Naive thymus-derived CD8-positive, alpha-beta T cell (primary cell): ENCODE results near the gene WDR7. TPM values are rescaled to one million over a fixed set of nuclear protein-coding genes. Genes with fewer than 3 reads are reported as not detected.

ENCODE experiments used
- ATAC-seq, 2 donors: fragments of 150-1000 bp; cut with Tn5 transposase in 1 of 2; sonication (Bioruptor Pico), chemical (Tn5 transposase) in 1 of 2; 1 replicate in 1 of 2; 2 replicates in 1 of 2; pipeline ENCODE4 v1.10.0; 2021; ENCODE audit warnings: mild to moderate bottlenecking in 2 of 2, moderate library complexity in 2 of 2
- POLR2A ChIA-PET: fragments of 350-600 bp; sonication (Branson Sonifier 250); formaldehyde crosslinking; loops from one replicate; lab custom pipeline; 2021; ENCODE audit warnings: antibody characterized with exemption; lab: Charles Lee
- DNase-seq, 10 donors: peaks; one replicate each; pipeline versions ENCODE4 v3.0.0 to v3.0.0-alpha.2; 2020 to 2022
- H3K27ac Mint-ChIP-seq, 10 donors: one replicate each; pipeline ENCODE4 v1.8.0; 2020 to 2022; ENCODE audit warnings: mild to moderate bottlenecking in 10 of 10, mixed read lengths in 10 of 10, moderate library complexity in 4 of 10, inconsistent platforms in 1 of 10
- H3K27me3 Mint-ChIP-seq, 5 donors: one replicate each; pipeline ENCODE4 v1.8.0; 2021 to 2022; ENCODE audit warnings: mixed read lengths in 5 of 5
- H3K36me3 Mint-ChIP-seq, 3 donors: one replicate each; pipeline ENCODE4 v1.8.0; 2020 to 2022; ENCODE audit warnings: mixed read lengths in 3 of 3, mild to moderate bottlenecking in 2 of 3, inconsistent platforms in 1 of 3
- H3K4me1 Mint-ChIP-seq, 4 donors: one replicate each; pipeline ENCODE4 v1.8.0; 2021 to 2022; ENCODE audit warnings: mixed read lengths in 4 of 4
- H3K4me3 Mint-ChIP-seq, 10 donors: one replicate each; pipeline ENCODE4 v1.8.0; 2020 to 2022; ENCODE audit warnings: mild to moderate bottlenecking in 10 of 10, mixed read lengths in 10 of 10, moderate library complexity in 6 of 10, inconsistent platforms in 1 of 10
- H3K9me3 Mint-ChIP-seq, 9 donors: one replicate each; pipeline ENCODE4 v1.8.0; 2020 to 2022; ENCODE audit warnings: mixed read lengths in 9 of 9, mild to moderate bottlenecking in 3 of 9, inconsistent platforms in 1 of 9, moderate library complexity in 1 of 9
- polyA plus RNA-seq, 3 donors: library from polyadenylated mRNA; unstranded; fragments of 300-500 nt; fragmentation: Illumina TruSeq; gene quantifications; one replicate each; pipeline ENCODE4 v1.2.3, GENCODE V29; 2021
- total RNA-seq, 8 experiments: library from RNA in 2 of 8; stranded (reverse) in 2 of 8; gene quantifications; one replicate each; pipeline ENCODE4 v1.2.3 and lab custom pipeline; 2021 to 2026

WDR7 gene
- total and polyA plus RNA-seq, 5 experiments from 2014 or later: 17.8 to 42.7 (median 27.1) TPM

DNA sequence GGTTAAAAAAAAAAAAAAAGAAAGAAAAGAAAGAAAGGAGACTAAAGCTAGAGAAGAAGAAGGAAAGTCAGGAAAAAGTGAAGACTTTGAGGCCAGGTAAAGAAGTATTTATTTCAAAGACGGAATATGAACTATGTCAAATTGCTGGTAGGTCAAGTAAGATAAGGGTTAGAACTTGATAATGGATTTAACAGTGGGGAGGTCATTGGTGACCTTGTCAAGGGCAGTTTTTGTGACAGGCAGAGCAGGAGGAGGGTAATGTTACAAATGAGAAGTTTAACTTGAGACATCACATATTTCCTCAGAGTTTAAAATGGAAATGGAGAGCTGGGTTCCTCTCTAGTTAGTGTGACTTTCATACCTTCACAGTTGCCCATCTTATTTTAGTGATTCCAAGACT lies 9.5 kb downstream of the WDR7 start:
- Mint-ChIP-seq H3K27me3 (no peaks in the 10 kb centered on the region), H3K36me3 (peaks cover 3 to 16% (median 7%) of the 10 kb centered on the region in 3 donors), H3K9me3 (no peaks in the 10 kb centered on the region), H3K27ac (peak overlapping the region in 3 of 10 donors; percentile 7 to 66 (median 15)), H3K4me3 (peak overlapping the region in 1 of 10 donors; percentile 39), H3K4me1 (peaks cover 22 to 56% (median 43%) of the 10 kb centered on the region in 4 donors)
- ATAC-seq (no peak), DNase-seq (no peak)
- POLR2A ChIA-PET: no interaction called here

DNA sequence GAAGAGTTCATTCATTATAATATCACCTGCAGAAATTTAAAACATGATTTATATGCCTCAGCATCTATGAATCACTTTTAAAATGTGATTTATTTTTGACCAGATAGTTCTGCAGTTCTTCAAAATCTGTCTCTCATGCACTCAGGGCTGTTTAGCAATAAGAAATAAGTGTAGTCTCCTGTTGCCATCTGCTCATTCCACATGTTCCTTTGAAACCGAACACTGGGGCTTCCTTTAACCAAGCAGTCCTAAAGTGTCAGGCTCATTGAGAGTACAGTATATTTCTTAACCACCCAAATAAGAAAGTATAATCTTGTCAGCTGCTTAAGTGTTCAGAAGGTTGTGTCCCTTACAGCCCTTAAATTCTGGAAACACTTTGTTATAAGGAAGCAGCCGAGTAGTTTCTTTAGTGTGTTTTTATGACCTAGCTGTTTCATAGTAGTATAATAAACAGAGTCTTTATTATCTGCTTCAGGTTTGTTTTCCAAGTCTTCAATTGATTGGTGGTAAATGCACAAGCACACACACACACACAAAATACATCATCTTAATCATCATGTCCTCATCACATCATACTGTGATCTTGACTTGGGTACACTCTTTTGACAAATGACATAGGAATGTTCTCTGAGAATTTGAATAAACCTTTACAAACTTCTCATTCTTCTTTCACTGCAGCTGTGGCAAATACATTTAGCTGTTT lies 10.4 kb downstream of the WDR7 start:
- Mint-ChIP-seq H3K27me3 (no peaks in the 10 kb centered on the region), H3K36me3 (peaks cover 0 to 16% (median 7%) of the 10 kb centered on the region in 3 donors), H3K27ac (no peak overlapping the region), H3K9me3 (no peaks in the 10 kb centered on the region), H3K4me3 (no peak overlapping the region), H3K4me1 (peaks cover 23 to 53% (median 42%) of the 10 kb centered on the region in 4 donors)
- no peak for ATAC-seq
- DNase-seq: no peak
- POLR2A ChIA-PET: no interaction called here

DNA sequence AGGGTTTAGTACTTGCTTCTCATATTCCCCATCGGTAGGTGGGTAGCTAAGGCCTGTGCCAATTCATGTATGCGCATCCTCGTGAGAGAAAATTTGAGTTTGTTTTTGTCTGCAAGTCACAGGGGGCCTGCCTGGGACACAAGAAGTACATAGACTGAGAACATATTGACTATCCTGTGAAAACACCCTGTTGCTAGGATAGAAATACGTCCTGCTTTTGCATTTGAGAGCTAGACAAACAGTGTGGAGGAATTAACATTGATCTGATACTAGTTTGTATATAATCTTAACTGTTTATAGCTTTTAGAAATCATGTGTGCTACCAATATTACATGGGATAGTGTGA lies 10.9 kb downstream of the WDR7 start:
- peaks cover 0 to 16% (median 7%) of the 10 kb centered on the region in 3 donors for H3K36me3 Mint-ChIP-seq

DNA sequence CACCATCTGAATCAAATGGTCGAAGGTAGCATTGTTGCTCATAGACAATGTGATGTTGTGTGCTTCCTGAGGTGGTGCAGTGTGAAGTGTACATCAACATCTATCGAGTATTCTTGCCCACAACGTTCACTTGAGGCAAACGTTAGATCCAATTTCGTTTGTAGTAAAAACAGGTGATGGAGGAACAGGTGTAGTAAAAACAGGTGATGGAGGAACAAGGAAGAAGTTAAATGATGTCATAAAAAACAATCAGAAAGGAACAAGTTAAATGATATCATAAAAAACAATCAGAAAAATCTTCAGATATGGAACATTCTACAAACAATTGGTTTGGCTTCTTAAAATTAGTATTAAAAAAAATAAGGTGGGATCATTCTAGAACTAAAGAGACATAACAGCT lies 11.3 kb downstream of the WDR7 start:
- peaks cover 27 to 61% (median 50%) of the 10 kb centered on the region in 4 donors for H3K4me1 Mint-ChIP-seq
- POLR2A ChIA-PET: no interaction called here

More for the DNA sequence above, 10.9 kb downstream of the WDR7 start:
- H3K4me1 Mint-ChIP-seq: peaks cover 24 to 57% (median 46%) of the 10 kb centered on the region in 4 donors
- H3K27ac Mint-ChIP-seq: peak overlapping the region in 1 of 10 donors; percentile 2
- POLR2A ChIA-PET: no interaction called here
- no peaks in the 10 kb centered on the region for H3K27me3 Mint-ChIP-seq
- no peak for DNase-seq
- no peak for ATAC-seq
- H3K9me3 Mint-ChIP-seq: no peaks in the 10 kb centered on the region
- H3K4me3 Mint-ChIP-seq: no peak overlapping the region

DNA sequence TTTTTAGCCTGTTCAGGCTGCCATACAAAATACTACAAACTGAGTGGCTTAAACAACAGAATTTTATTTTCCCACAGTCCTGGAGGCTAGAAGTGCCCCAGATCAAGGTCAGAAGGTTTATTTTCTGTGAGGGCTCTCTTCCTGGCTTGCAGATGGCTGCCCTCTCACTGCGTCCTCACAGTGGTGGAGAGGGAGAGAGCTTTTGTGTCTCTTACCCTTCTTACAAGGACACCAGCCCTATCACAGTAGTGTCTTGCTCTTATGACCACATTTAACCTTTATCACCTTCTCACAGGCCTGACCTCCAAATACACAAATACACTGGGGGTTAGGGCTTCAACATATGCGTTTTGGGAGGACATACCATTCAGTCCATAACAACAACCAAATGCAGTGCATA lies 11.7 kb downstream of the WDR7 start:
- Mint-ChIP-seq H3K9me3 (no peaks in the 10 kb centered on the region), H3K36me3 (peaks cover 0 to 14% (median 7%) of the 10 kb centered on the region in 3 donors), H3K27ac (no peak overlapping the region), H3K4me1 (peaks cover 27 to 65% (median 53%) of the 10 kb centered on the region in 4 donors), H3K4me3 (no peak overlapping the region), H3K27me3 (no peaks in the 10 kb centered on the region)
- DNase-seq (no peak), ATAC-seq (no peak)
- POLR2A ChIA-PET: no interaction called here

More for the DNA sequence above, 11.3 kb downstream of the WDR7 start:
- no peak for DNase-seq
- peaks cover 0 to 16% (median 7%) of the 10 kb centered on the region in 3 donors for H3K36me3 Mint-ChIP-seq
- H3K27ac Mint-ChIP-seq: peak overlapping the region in 1 of 10 donors; percentile 2
- no peaks in the 10 kb centered on the region for H3K27me3 Mint-ChIP-seq
- H3K9me3 Mint-ChIP-seq: no peaks in the 10 kb centered on the region
- no peak for ATAC-seq
- H3K4me3 Mint-ChIP-seq: no peak overlapping the region

DNA sequence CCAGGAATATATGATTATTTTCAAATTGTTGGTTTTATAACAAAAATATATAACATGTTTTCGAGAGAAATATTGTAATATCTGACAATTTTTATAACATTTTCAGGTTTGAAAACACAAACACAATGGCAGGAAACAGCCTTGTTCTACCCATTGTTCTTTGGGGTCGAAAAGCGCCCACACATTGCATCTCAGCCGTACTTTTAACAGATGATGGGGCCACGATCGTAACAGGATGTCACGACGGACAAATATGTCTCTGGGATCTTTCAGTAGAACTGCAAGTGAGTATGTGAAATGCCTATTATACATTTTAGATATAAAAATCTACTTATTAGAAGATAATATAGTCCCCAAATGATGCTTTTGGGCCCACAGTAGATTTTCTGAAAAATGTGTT lies 21.2 kb downstream of the WDR7 start:
- peaks cover 17 to 36% (median 29%) of the 10 kb centered on the region in 4 donors for H3K4me1 Mint-ChIP-seq
- H3K4me3 Mint-ChIP-seq: no peak overlapping the region
- H3K27ac Mint-ChIP-seq: no peak overlapping the region
- peaks cover 0 to 41% (median 23%) of the 10 kb centered on the region in 3 donors for H3K36me3 Mint-ChIP-seq
- no peaks in the 10 kb centered on the region for H3K27me3 Mint-ChIP-seq
- peaks cover 0 to 4% (median 0%) of the 10 kb centered on the region in 9 donors for H3K9me3 Mint-ChIP-seq
- DNase-seq (no peak), ATAC-seq (no peak)
- POLR2A ChIA-PET: no interaction called here

DNA sequence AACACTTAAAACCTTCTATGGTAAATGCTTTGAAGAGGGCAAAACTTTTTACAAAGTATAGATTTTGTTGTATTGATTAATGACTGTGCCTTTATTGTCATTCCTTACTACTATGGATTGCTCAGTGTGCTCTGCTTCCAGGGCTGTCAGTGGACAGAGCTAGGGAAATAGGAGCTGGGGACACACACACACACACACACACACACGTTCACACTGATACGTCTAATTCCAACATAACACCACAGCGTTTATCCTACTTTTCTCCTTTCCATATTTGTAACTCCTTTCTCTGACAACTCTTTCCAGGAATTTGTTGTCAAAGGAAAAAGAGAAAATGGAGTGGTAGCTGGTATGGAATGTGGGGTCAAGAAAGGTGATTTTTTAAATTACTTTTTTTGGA lies 21.8 kb downstream of the WDR7 start:
- Mint-ChIP-seq H3K4me1 (peaks cover 21 to 32% (median 23%) of the 10 kb centered on the region in 4 donors), H3K27ac (no peak overlapping the region), H3K36me3 (peaks cover 5 to 47% (median 27%) of the 10 kb centered on the region in 3 donors), H3K4me3 (no peak overlapping the region), H3K9me3 (peaks cover 0 to 4% (median 0%) of the 10 kb centered on the region in 9 donors), H3K27me3 (no peaks in the 10 kb centered on the region)
- ATAC-seq (no peak), DNase-seq (no peak)
- POLR2A ChIA-PET: no interaction called here

DNA sequence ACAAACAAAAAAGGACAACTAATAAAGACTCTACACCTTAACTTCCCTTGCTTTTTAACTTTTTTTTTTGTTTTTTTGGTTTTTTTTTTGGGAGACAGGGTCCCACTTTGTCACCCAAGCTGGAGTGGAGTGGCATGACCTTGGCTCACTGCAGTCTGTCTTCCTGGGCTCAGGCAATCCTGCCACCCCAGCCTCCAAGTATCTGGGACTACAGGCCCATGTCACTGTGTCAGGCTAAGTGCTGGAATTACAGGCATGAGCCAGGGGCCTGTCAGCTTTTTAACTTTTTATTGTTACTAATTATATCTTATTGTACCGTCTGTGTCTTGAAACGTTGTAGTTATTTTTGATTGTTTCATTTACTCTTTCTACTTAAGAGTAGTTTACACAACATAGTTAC lies 25.5 kb downstream of the WDR7 start:
- Mint-ChIP-seq H3K36me3 (peaks cover 9 to 66% (median 30%) of the 10 kb centered on the region in 3 donors), H3K9me3 (peaks cover 0 to 4% (median 0%) of the 10 kb centered on the region in 9 donors), H3K4me1 (peaks cover 1 to 11% (median 6%) of the 10 kb centered on the region in 4 donors), H3K4me3 (no peak overlapping the region), H3K27me3 (no peaks in the 10 kb centered on the region), H3K27ac (no peak overlapping the region)
- no peak for ATAC-seq
- POLR2A ChIA-PET: no interaction called here
- DNase-seq: no peak

DNA sequence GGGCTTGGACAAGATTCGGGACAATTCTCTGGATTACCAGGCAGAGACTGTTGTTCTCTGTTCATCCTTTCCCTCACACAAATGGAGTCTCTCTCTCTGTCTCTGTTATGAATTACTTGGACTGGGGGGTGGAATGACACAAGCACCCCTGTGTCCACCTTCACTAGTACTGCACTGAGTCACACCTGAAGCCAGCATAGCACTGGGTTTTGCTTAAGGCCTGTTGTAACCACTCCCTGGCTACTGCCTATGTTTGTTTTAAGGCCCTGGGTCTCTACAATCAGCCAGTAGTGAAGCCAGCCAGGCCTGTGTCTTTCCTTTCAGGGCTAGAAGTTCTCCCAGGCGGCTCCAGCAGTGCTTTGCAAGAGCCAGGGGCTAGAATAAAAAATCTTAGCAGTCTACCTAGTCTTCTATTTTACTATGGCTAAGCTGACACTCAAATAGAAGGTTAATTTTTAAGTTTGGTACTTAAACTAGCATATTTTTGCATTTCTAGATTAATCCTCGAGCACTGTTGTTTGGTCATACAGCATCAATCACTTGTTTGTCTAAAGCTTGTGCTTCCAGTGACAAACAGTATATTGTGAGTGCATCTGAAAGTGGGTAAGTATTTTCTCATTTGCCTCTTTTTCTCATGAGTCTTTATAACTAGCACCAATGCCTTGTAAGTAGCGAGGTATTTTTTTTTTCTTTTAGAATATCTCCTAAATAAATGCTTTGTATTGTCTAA lies 27.8 kb downstream of the WDR7 start:
- no peaks in the 10 kb centered on the region for H3K27me3 Mint-ChIP-seq
- POLR2A ChIA-PET: no interaction called here
- peaks cover 9 to 66% (median 25%) of the 10 kb centered on the region in 3 donors for H3K36me3 Mint-ChIP-seq
- H3K9me3 Mint-ChIP-seq: peaks cover 0 to 4% (median 0%) of the 10 kb centered on the region in 9 donors
- peaks cover 0 to 12% (median 3%) of the 10 kb centered on the region in 4 donors for H3K4me1 Mint-ChIP-seq
- H3K27ac Mint-ChIP-seq: no peak overlapping the region
- ATAC-seq (no peak), DNase-seq (no peak)
- H3K4me3 Mint-ChIP-seq: no peak overlapping the region

DNA sequence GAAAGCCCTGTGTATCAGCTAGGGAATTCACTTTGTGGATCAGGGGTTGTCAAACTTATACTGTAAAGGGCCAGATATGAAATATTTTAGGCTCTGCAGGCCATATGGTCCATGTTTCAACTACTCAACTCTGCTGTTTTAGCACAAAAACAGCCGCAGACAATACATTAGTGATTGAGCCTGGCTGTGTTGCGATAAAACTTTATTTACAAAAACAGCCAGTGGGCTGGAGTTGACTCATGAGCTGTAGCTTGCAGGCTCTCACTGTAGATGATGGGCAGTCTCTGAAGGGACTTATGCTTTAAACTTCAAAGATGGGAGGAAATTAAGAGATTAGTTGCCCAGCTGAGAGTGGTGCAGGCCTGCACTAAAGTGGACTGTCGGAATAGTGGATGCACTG lies 33.1 kb downstream of the WDR7 start:
- Mint-ChIP-seq H3K36me3 (peaks cover 0 to 70% (median 23%) of the 10 kb centered on the region in 3 donors), H3K9me3 (no peaks in the 10 kb centered on the region), H3K4me3 (no peak overlapping the region), H3K4me1 (peaks cover 0 to 2% (median 0%) of the 10 kb centered on the region in 4 donors), H3K27ac (peak overlapping the region in 1 of 10 donors; percentile 74), H3K27me3 (no peaks in the 10 kb centered on the region)
- ATAC-seq (no peak), DNase-seq (no peak)
- POLR2A ChIA-PET: no interaction called here

DNA sequence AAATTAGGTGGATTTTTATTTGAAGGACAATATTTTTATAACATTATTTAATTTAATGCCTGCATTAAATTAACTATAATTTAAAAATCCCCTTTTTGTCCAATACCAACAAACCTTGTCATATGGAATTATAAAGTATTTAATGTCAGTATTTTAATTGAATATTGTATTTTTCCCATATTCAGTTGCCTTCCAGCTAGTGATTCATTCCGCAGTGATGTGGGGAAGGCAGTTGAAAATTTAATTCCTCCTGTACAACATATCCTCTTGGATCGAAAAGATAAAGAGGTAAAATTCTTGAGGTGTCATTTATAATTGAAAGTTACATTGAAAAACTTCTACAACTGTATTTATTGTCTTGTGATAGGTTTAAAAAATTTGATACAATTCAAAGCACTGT lies 40.4 kb downstream of the WDR7 start:
- Mint-ChIP-seq H3K36me3 (peaks cover 0 to 72% (median 25%) of the 10 kb centered on the region in 3 donors), H3K27ac (no peak overlapping the region), H3K27me3 (no peaks in the 10 kb centered on the region), H3K4me1 (no peaks in the 10 kb centered on the region), H3K4me3 (no peak overlapping the region), H3K9me3 (no peaks in the 10 kb centered on the region)
- DNase-seq: no peak
- ATAC-seq: no peak
- POLR2A ChIA-PET: no interaction called here

DNA sequence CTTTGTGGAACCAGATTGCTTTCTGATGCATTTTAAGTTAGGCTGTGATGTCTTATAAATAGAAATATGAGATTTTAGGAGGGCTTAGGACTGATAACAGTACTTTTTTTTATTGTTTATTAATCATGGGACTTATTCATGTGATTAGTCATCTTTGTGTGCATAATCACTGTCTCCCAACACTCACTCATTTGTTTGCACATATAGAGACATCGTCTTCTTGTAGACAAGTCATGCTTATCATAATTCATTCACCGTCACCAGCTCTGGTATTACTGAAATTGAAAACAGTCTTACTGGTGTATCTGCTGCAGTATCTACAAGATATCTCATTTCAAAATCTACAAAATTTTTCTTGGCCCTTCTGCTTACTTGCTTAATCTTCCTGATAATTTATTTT lies 45.8 kb downstream of the WDR7 start:
- H3K27ac Mint-ChIP-seq: no peak overlapping the region
- H3K27me3 Mint-ChIP-seq: no peaks in the 10 kb centered on the region
- POLR2A ChIA-PET: no interaction called here
- ATAC-seq (no peak), DNase-seq (no peak)
- no peak overlapping the region for H3K4me3 Mint-ChIP-seq
- no peaks in the 10 kb centered on the region for H3K9me3 Mint-ChIP-seq
- peaks cover 0 to 47% (median 19%) of the 10 kb centered on the region in 3 donors for H3K36me3 Mint-ChIP-seq
- H3K4me1 Mint-ChIP-seq: no peaks in the 10 kb centered on the region

DNA sequence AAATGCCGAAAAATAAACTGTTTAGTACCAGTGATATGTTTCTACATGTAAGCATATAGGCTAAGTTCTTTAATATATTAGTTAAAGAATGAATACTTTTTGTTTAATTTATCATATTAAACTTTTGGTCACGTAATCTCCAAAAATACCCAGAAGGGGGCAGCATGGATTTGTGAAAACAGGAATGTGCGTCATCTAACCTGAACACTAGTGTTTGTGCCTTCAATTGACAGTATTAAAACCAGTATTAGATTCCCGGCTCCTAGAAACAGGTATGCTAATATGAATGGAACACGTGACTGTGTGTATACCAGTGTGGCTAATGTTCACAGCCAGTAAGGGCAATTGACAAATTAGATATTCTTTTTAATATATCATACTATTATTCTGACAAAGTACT lies 51.8 kb downstream of the WDR7 start:
- no peak for ATAC-seq
- H3K4me1 Mint-ChIP-seq: peaks cover 0 to 2% (median under 1%) of the 10 kb centered on the region in 4 donors
- POLR2A ChIA-PET: interaction anchor here (0.5 kb wide), 1 partner anchor 32 kb away, joined by 3 read pairs; no protein-coding TSS in a partner anchor

More for the DNA sequence above, 51.8 kb downstream of the WDR7 start:
- no peaks in the 10 kb centered on the region for H3K27me3 Mint-ChIP-seq
- H3K9me3 Mint-ChIP-seq: no peaks in the 10 kb centered on the region
- H3K27ac Mint-ChIP-seq: no peak overlapping the region
- no peak overlapping the region for H3K4me3 Mint-ChIP-seq
- H3K36me3 Mint-ChIP-seq: peaks cover 0 to 10% (median 3%) of the 10 kb centered on the region in 3 donors
- DNase-seq: peak in 4 of 10 donors; percentile 7 to 32 (median 18)
